ENCODE measurements around the gene ZP2.

Gene ZP2

GRCh38 chr16:21239646-21240045 is 28.3 kb upstream of the ZP2 start:
- Histone ChIP-seq H2AFZ (ENCODE audit: low read depth, low read length) (no peak overlapping the region), H3K4me2 (ENCODE audit: low read length, poor library complexity, severe bottlenecking) (no peak overlapping the region), H3K4me1 (ENCODE audit: control insufficient read depth, insufficient read depth, low read depth, low read length) (no peaks in the 10 kb centered on the region), H2AK5ac (ENCODE audit: low read length, severe bottlenecking) (no peak overlapping the region), H4K91ac (ENCODE audit: low read length) (no peak overlapping the region), H3K14ac (ENCODE audit: low read length in 2 of 2) (no peak overlapping the region), H3K27ac (ENCODE audit: low read length, poor library complexity, severe bottlenecking) (no peak overlapping the region), H3K4ac (ENCODE audit: low read depth in 1 of 2, low read length in 2 of 2) (no peak overlapping the region), H3K9ac (ENCODE audit: low read length) (no peak overlapping the region), H3K4me3 (ENCODE audit: insufficient read depth in 1 of 2, low read depth in 1 of 2, low read length in 2 of 2) (no peak overlapping the region), H3K27me3 (ENCODE audit: control insufficient read depth in 1 of 2, insufficient read depth in 1 of 2, low read length in 2 of 2) (peaks cover 0 to 14% of the 10 kb centered on the region in 2 experiments), H3K23ac (ENCODE audit: low read length in 2 of 2) (no peak overlapping the region), H2BK5ac (ENCODE audit: low read depth, low read length, poor library complexity, severe bottlenecking) (no peak overlapping the region), H4K8ac (ENCODE audit: low read length) (no peak overlapping the region), H3K9me3 (ENCODE audit: control insufficient read depth, low read length) (no peaks in the 10 kb centered on the region), H2BK120ac (ENCODE audit: low read depth, low read length) (no peak overlapping the region), H3K79me1 (replicated peaks; ENCODE audit: low read length, poor library complexity, severe bottlenecking) (no peaks in the 10 kb centered on the region), H2BK15ac (ENCODE audit: low read depth, poor library complexity, severe bottlenecking) (no peak overlapping the region), H3K36me3 (ENCODE audit: control insufficient read depth in 1 of 2, insufficient read depth in 2 of 2, low read depth in 1 of 2, low read length in 2 of 2) (no peaks in the 10 kb centered on the region), H3K18ac (ENCODE audit: low read depth in 1 of 2, low read length in 2 of 2) (no peak overlapping the region), H2BK12ac (ENCODE audit: low read length in 2 of 2) (no peak overlapping the region)
- WGBS = 100% methylated on average over 1 of the region's 4 CpGs
- DNase-seq = no peak

- no peak overlapping the region for H3K14ac ChIP-seq (ENCODE audit: low read length in 2 of 2)
- no peak overlapping the region for H3K27ac ChIP-seq (ENCODE audit: low read length, poor library complexity, severe bottlenecking)
- no peaks in the 10 kb centered on the region for H3K36me3 ChIP-seq (ENCODE audit: control insufficient read depth in 1 of 2, insufficient read depth in 2 of 2, low read depth in 1 of 2, low read length in 2 of 2)
- H3K27me3 ChIP-seq (ENCODE audit: control insufficient read depth in 1 of 2, insufficient read depth in 1 of 2, low read length in 2 of 2) = peaks cover 4 to 20% of the 10 kb centered on the region in 2 experiments
- no peak overlapping the region for H2BK120ac ChIP-seq (ENCODE audit: low read depth, low read length)
- no peak overlapping the region for H4K91ac ChIP-seq (ENCODE audit: low read length)
- H3K23ac ChIP-seq (ENCODE audit: low read length in 2 of 2) = no peak overlapping the region
- no peak overlapping the region for H2AFZ ChIP-seq (ENCODE audit: low read depth, low read length)
- no peak overlapping the region for H3K4ac ChIP-seq (ENCODE audit: low read depth in 1 of 2, low read length in 2 of 2)
- H3K79me1 ChIP-seq (replicated peaks; ENCODE audit: low read length, poor library complexity, severe bottlenecking) = no peaks in the 10 kb centered on the region
- no peaks in the 10 kb centered on the region for H3K4me1 ChIP-seq (ENCODE audit: control insufficient read depth, insufficient read depth, low read depth, low read length)
- H2AK5ac ChIP-seq (ENCODE audit: low read length, severe bottlenecking) = no peak overlapping the region
- no peak overlapping the region for H3K4me2 ChIP-seq (ENCODE audit: low read length, poor library complexity, severe bottlenecking)
- H3K9ac ChIP-seq (ENCODE audit: low read length) = no peak overlapping the region
- H3K4me3 ChIP-seq (ENCODE audit: insufficient read depth in 1 of 2, low read depth in 1 of 2, low read length in 2 of 2) = no peak overlapping the region
- no peak overlapping the region for H2BK5ac ChIP-seq (ENCODE audit: low read depth, low read length, poor library complexity, severe bottlenecking)
- no peak for DNase-seq
- no peak overlapping the region for H4K8ac ChIP-seq (ENCODE audit: low read length)
- WGBS = 62% methylated on average over 5 of the region's 5 CpGs
- no peak overlapping the region for H2BK12ac ChIP-seq (ENCODE audit: low read length in 2 of 2)
- no peak overlapping the region for H3K18ac ChIP-seq (ENCODE audit: low read depth in 1 of 2, low read length in 2 of 2)
- no peaks in the 10 kb centered on the region for H3K9me3 ChIP-seq (ENCODE audit: control insufficient read depth, low read length)
- no peak overlapping the region for H2BK15ac ChIP-seq (ENCODE audit: low read depth, poor library complexity, severe bottlenecking)
Measured at GRCh38 chr16:21236831-21237230, 25.5 kb upstream of the ZP2 start.

GRCh38 chr16:21235199-21235585 is 23.8 kb upstream of the ZP2 start:
- Histone ChIP-seq H3K4me2 (ENCODE audit: low read length, poor library complexity, severe bottlenecking) (no peak overlapping the region), H4K8ac (ENCODE audit: low read length) (no peak overlapping the region), H3K14ac (ENCODE audit: low read length in 2 of 2) (no peak overlapping the region), H4K91ac (ENCODE audit: low read length) (no peak overlapping the region), H3K4me1 (ENCODE audit: control insufficient read depth, insufficient read depth, low read depth, low read length) (no peaks in the 10 kb centered on the region), H3K27me3 (ENCODE audit: control insufficient read depth in 1 of 2, insufficient read depth in 1 of 2, low read length in 2 of 2) (peaks cover 4 to 20% of the 10 kb centered on the region in 2 experiments), H3K23ac (ENCODE audit: low read length in 2 of 2) (no peak overlapping the region), H3K36me3 (ENCODE audit: control insufficient read depth in 1 of 2, insufficient read depth in 2 of 2, low read depth in 1 of 2, low read length in 2 of 2) (no peaks in the 10 kb centered on the region), H3K4me3 (ENCODE audit: insufficient read depth in 1 of 2, low read depth in 1 of 2, low read length in 2 of 2) (no peak overlapping the region), H2BK15ac (ENCODE audit: low read depth, poor library complexity, severe bottlenecking) (no peak overlapping the region), H2BK120ac (ENCODE audit: low read depth, low read length) (no peak overlapping the region), H3K4ac (ENCODE audit: low read depth in 1 of 2, low read length in 2 of 2) (no peak overlapping the region), H2BK5ac (ENCODE audit: low read depth, low read length, poor library complexity, severe bottlenecking) (no peak overlapping the region), H3K9me3 (ENCODE audit: control insufficient read depth, low read length) (no peaks in the 10 kb centered on the region), H2AK5ac (ENCODE audit: low read length, severe bottlenecking) (no peak overlapping the region), H3K18ac (ENCODE audit: low read depth in 1 of 2, low read length in 2 of 2) (no peak overlapping the region), H3K9ac (ENCODE audit: low read length) (no peak overlapping the region), H3K27ac (ENCODE audit: low read length, poor library complexity, severe bottlenecking) (no peak overlapping the region), H2AFZ (ENCODE audit: low read depth, low read length) (no peak overlapping the region), H2BK12ac (ENCODE audit: low read length in 2 of 2) (no peak overlapping the region), H3K79me1 (replicated peaks; ENCODE audit: low read length, poor library complexity, severe bottlenecking) (no peaks in the 10 kb centered on the region)
- 68% methylated on average over 3 of the region's 3 CpGs for WGBS
- DNase-seq = no peak

GRCh38 chr16:21233521-21234150 is 22.3 kb upstream of the ZP2 start, which contains the start of gene ANKS4B:
ANKS4B (plus strand) TSS chr16:21233699; CDS start chr16:21233738, 39 bp downstream.
- Histone ChIP-seq H2BK120ac (ENCODE audit: low read depth, low read length) (no peak within 1 kb of the TSS), H4K8ac (ENCODE audit: low read length) (no peak within 1 kb of the TSS), H2BK5ac (ENCODE audit: low read depth, low read length, poor library complexity, severe bottlenecking) (no peak within 1 kb of the TSS), H3K79me1 (replicated peaks; ENCODE audit: low read length, poor library complexity, severe bottlenecking) (no peaks in the 10 kb centered on the region), H2AK5ac (ENCODE audit: low read length, severe bottlenecking) (no peak within 1 kb of the TSS), H3K4me2 (ENCODE audit: low read length, poor library complexity, severe bottlenecking) (no peak within 1 kb of the TSS), H3K36me3 (ENCODE audit: control insufficient read depth in 1 of 2, insufficient read depth in 2 of 2, low read depth in 1 of 2, low read length in 2 of 2) (no peaks in the 10 kb centered on the region), H2BK15ac (ENCODE audit: low read depth, poor library complexity, severe bottlenecking) (no peak within 1 kb of the TSS), H2AFZ (ENCODE audit: low read depth, low read length) (peak within 1 kb of the TSS; percentile 27), H3K9me3 (ENCODE audit: control insufficient read depth, low read length) (no peaks in the 10 kb centered on the region), H3K4me3 (ENCODE audit: insufficient read depth in 1 of 2, low read depth in 1 of 2, low read length in 2 of 2) (no peak within 1 kb of the TSS), H3K14ac (ENCODE audit: low read length in 2 of 2) (no peak within 1 kb of the TSS), H3K4me1 (ENCODE audit: control insufficient read depth, insufficient read depth, low read depth, low read length) (no peaks in the 10 kb centered on the region), H3K27ac (ENCODE audit: low read length, poor library complexity, severe bottlenecking) (no peak within 1 kb of the TSS), H2BK12ac (ENCODE audit: low read length in 2 of 2) (no peak within 1 kb of the TSS), H3K27me3 (ENCODE audit: control insufficient read depth in 1 of 2, insufficient read depth in 1 of 2, low read length in 2 of 2) (peaks cover 8 to 22% of the 10 kb centered on the region in 2 experiments), H4K91ac (ENCODE audit: low read length) (no peak within 1 kb of the TSS), H3K4ac (ENCODE audit: low read depth in 1 of 2, low read length in 2 of 2) (no peak within 1 kb of the TSS), H3K23ac (ENCODE audit: low read length in 2 of 2) (no peak within 1 kb of the TSS), H3K9ac (ENCODE audit: low read length) (no peak within 1 kb of the TSS), H3K18ac (ENCODE audit: low read depth in 1 of 2, low read length in 2 of 2) (no peak within 1 kb of the TSS)
- no peak for DNase-seq
- 88% methylated on average over 8 of the region's 11 CpGs for WGBS

Measured in mesenchymal stem cell (in vitro differentiated cells and primary cell).